Liver (tissue), 9 donors: Measurements from ENCODE around the gene ETFDH. TPM values are rescaled to one million over a fixed set of nuclear protein-coding genes. Genes with fewer than 3 reads are reported as not detected.

ENCODE experiments used
- DNase-seq: peaks from one replicate; pipeline ENCODE4 v3.0.0-alpha.2; 2017; ENCODE audit warnings: low spot score
- H3K27ac ChIP-seq, 2 donors: one replicate each; pipeline ENCODE4 v1.7.0; 2013; ENCODE audit warnings: inconsistent platforms in 2 of 2, low read length in 2 of 2, control low read depth in 1 of 2, low read depth in 1 of 2, mild to moderate bottlenecking in 1 of 2
- H3K27me3 ChIP-seq, 4 donors: one replicate each; pipeline versions ENCODE4 v1.6.1 to v1.7.0; 2013; ENCODE audit warnings: low read length in 3 of 4, inconsistent platforms in 1 of 4, mild to moderate bottlenecking in 1 of 4, moderate library complexity in 1 of 4; ENCODE audit not compliant: control insufficient read depth in 4 of 4, insufficient read depth in 4 of 4
- H3K36me3 ChIP-seq, 4 donors: one replicate each; pipeline versions ENCODE4 v1.6.1 to v1.7.0; 2013; ENCODE audit warnings: low read length in 3 of 4, mild to moderate bottlenecking in 3 of 4, low read depth in 1 of 4, moderate library complexity in 1 of 4; ENCODE audit not compliant: control insufficient read depth in 4 of 4, insufficient read depth in 3 of 4
- H3K4me1 ChIP-seq, 4 donors: one replicate each; pipeline versions ENCODE4 v1.6.1 to v1.7.0; 2013; ENCODE audit warnings: low read length in 3 of 4, mild to moderate bottlenecking in 3 of 4, moderate library complexity in 1 of 4; ENCODE audit not compliant: control insufficient read depth in 4 of 4, insufficient read depth in 4 of 4
- H3K4me3 ChIP-seq, 3 donors: one replicate each; pipeline versions ENCODE4 v1.6.1 to v1.7.0; 2013; ENCODE audit warnings: low read length in 3 of 3, control low read depth in 1 of 3, low read depth in 1 of 3, mild to moderate bottlenecking in 1 of 3
- H3K9ac ChIP-seq, 2 donors: one replicate each; pipeline ENCODE4 v1.7.0; 2013; ENCODE audit warnings: low read length in 2 of 2, mild to moderate bottlenecking in 2 of 2, moderate library complexity in 2 of 2, control low read depth in 1 of 2, low read depth in 1 of 2
- H3K9me3 ChIP-seq, 4 donors: one replicate each; pipeline versions ENCODE4 v1.6.1 to v1.7.0; 2013; ENCODE audit warnings: low read length in 3 of 4; ENCODE audit not compliant: control insufficient read depth in 4 of 4
- ATF3 ChIP-seq: IDR thresholded peaks from 2 replicates; pipeline ENCODE4 v1.6.1; 2016; ENCODE audit warnings: antibody characterized with exemption
- CTCF ChIP-seq: fragments of 150-350 bp; IDR thresholded peaks from 2 replicates; pipeline ENCODE4 v1.5.1; 2017; ENCODE audit warnings: improper control_type of control experiment, low read depth, low read length; ENCODE audit not compliant: missing input control
- EGR1 ChIP-seq, 2 donors: IDR thresholded peaks; 2 replicates each; pipeline ENCODE4 v1.6.1; 2016 to 2018; ENCODE audit warnings: antibody characterized with exemption in 2 of 2, low read depth in 2 of 2
- FOXA1 ChIP-seq: IDR thresholded peaks from 2 replicates; pipeline ENCODE4 v1.6.1; 2016; ENCODE audit warnings: antibody characterized with exemption
- FOXA2 ChIP-seq: IDR thresholded peaks from 2 replicates; pipeline ENCODE4 v1.6.1; 2016; ENCODE audit warnings: antibody characterized with exemption
- GABPA ChIP-seq, 2 donors: IDR thresholded peaks in 1 of 2; conservative IDR thresholded peaks in 1 of 2; 2 replicates each; pipeline ENCODE4 v1.6.1; 2016; ENCODE audit warnings: antibody characterized with exemption in 2 of 2, mild to moderate bottlenecking in 1 of 2, moderate library complexity in 1 of 2
- HNF4A ChIP-seq, 2 donors: conservative IDR thresholded peaks; 2 replicates each; pipeline ENCODE4 v1.6.1; 2016; ENCODE audit warnings: antibody characterized with exemption in 2 of 2, mild to moderate bottlenecking in 2 of 2
- HNF4G ChIP-seq: IDR thresholded peaks from 2 replicates; pipeline ENCODE4 v1.6.1; 2016; ENCODE audit warnings: antibody characterized with exemption
- JUND ChIP-seq, 2 donors: IDR thresholded peaks; 2 replicates each; pipeline ENCODE4 v1.6.1; 2016; ENCODE audit warnings: antibody characterized with exemption in 2 of 2
- MAX ChIP-seq: IDR thresholded peaks from 2 replicates; pipeline ENCODE4 v1.6.1; 2016; ENCODE audit warnings: antibody characterized with exemption
- NR2F2 ChIP-seq: IDR thresholded peaks from 2 replicates; pipeline ENCODE4 v1.6.1; 2016; ENCODE audit warnings: antibody characterized with exemption
- RAD21 ChIP-seq, 2 donors: IDR thresholded peaks; 2 replicates each; pipeline ENCODE4 v1.6.1; 2016; ENCODE audit warnings: antibody characterized with exemption in 2 of 2, mild to moderate bottlenecking in 2 of 2
- REST ChIP-seq: IDR thresholded peaks from 2 replicates; pipeline ENCODE4 v1.6.1; 2016; ENCODE audit warnings: antibody characterized with exemption, mild to moderate bottlenecking
- RXRA ChIP-seq, 2 donors: IDR thresholded peaks; 2 replicates each; pipeline ENCODE4 v1.6.1; 2017 to 2018; ENCODE audit warnings: antibody characterized with exemption in 2 of 2, mild to moderate bottlenecking in 1 of 2
- SP1 ChIP-seq: IDR thresholded peaks from 2 replicates; pipeline ENCODE4 v1.6.1; 2018; ENCODE audit warnings: antibody characterized with exemption, mild to moderate bottlenecking
- TAF1 ChIP-seq: conservative IDR thresholded peaks from 2 replicates; pipeline ENCODE4 v1.6.1; 2016; ENCODE audit warnings: antibody characterized with exemption, mild to moderate bottlenecking
- YY1 ChIP-seq: IDR thresholded peaks from 2 replicates; pipeline ENCODE4 v1.6.1; 2016; ENCODE audit warnings: antibody characterized with exemption, mild to moderate bottlenecking
- ZBTB33 ChIP-seq: IDR thresholded peaks from 2 replicates; pipeline ENCODE4 v1.6.1; 2016; ENCODE audit warnings: antibody characterized with exemption
- WGBS: extraction: QIAGEN DNeasy Blood & Tissue Kit; methylation state at CpG from one replicate; pipeline ENCODE4 v1.1.7; 2013; 5-methylcytosine and 5-hydroxymethylcytosine counted together
- polyA plus RNA-seq, 2 donors: library from polyadenylated mRNA; stranded (reverse) in 1 of 2; unstranded in 1 of 2; fragments of 200-250 nt in 1 of 2; fragments of >200 nt in 1 of 2; fragmentation: Nextera tagmentation in 1 of 2; extraction: Ambion mirVana in 1 of 2; gene quantifications; one replicate each; pipeline versions ENCODE4 v1.2.1 to v1.2.3, GENCODE V29; 2013 to 2015
- total RNA-seq, 2 donors: library from RNA; depleted of rRNA; stranded (reverse); fragments of >200 nt; gene quantifications; one replicate each; pipeline ENCODE4 v1.2.3, GENCODE V29; 2014
- donor health status: healthy.
- donor health status: healthy.
- donor health status: healthy.
- donor health status: healthy.
- donor health status: healthy.

Gene ETFDH
- total and polyA plus RNA-seq, 4 donors: 40.7 to 151 (median 117) TPM

- Histone ChIP-seq H3K36me3 (no peaks in the 10 kb centered on the region), H3K4me3 (peak overlapping the region; percentile 74 to 86 (median 82)), H3K9ac (peak overlapping the region; percentile 4 to 33), H3K27ac (peak overlapping the region; percentile 97 to 99), H3K9me3 (no peaks in the 10 kb centered on the region), H3K4me1 (peaks cover 0 to 31% (median 13%) of the 10 kb centered on the region in 4 donors), H3K27me3 (no peaks in the 10 kb centered on the region)
- DNase-seq: peak; percentile 53
- WGBS: under 1% methylated on average over 35 of the region's 35 CpGs
- TF ChIP-seq HNF4G (no peak), JUND (IDR thresholded peaks at IDR 0.05) (no peak), YY1 (no peak), RAD21 (IDR thresholded peaks at IDR 0.05) (no peak), TAF1 (no peak), GABPA (IDR thresholded peaks at IDR 0.05 in 1 of 2, conservative IDR thresholded peaks at IDR 0.05 in 1 of 2) (no peak), EGR1 (IDR thresholded peaks at IDR 0.05; ENCODE audit: low read depth in 2 of 2) (no peak), HNF4A (conservative IDR thresholded peaks at IDR 0.05) (no peak), ZBTB33 (no peak), ATF3 (no peak), MAX (no peak), RXRA (IDR thresholded peaks at IDR 0.05) (no peak), SP1 (no peak)
Measured at GRCh38 chr4:158670975-158671664, 976 bp upstream of the ETFDH start.

GRCh38 chr4:158671665-158671914 lies 506 bp upstream of the ETFDH start, which contains the start of gene C4orf46:
TSS of gene C4orf46 (minus strand) at chr4:158671887. CDS start at chr4:158671801, 86 bp downstream.
- Histone ChIP-seq H3K36me3 (no peaks in the 10 kb centered on the region), H3K4me3 (peak within 1 kb of the TSS; percentile 74 to 86 (median 82)), H3K27ac (peak within 1 kb of the TSS; percentile 97 to 99), H3K27me3 (no peaks in the 10 kb centered on the region), H3K9me3 (no peaks in the 10 kb centered on the region), H3K4me1 (peaks cover 0 to 31% (median 13%) of the 10 kb centered on the region in 4 donors), H3K9ac (peak within 1 kb of the TSS; percentile 68 to 85)
- DNase-seq: no peak
- WGBS: under 1% methylated on average over 20 of the region's 20 CpGs
- TF ChIP-seq FOXA1 (no peak), HNF4G (no peak), RAD21 (IDR thresholded peaks at IDR 0.05) (no peak), EGR1 (IDR thresholded peaks at IDR 0.05; ENCODE audit: low read depth in 2 of 2) (no peak), NR2F2 (no peak), RXRA (IDR thresholded peaks at IDR 0.05) (no peak), JUND (IDR thresholded peaks at IDR 0.05) (no peak), ATF3 (no peak), FOXA2 (no peak), GABPA (IDR thresholded peaks at IDR 0.05 in 1 of 2, conservative IDR thresholded peaks at IDR 0.05 in 1 of 2) (no peak), ZBTB33 (no peak), YY1 (no peak), TAF1 (no peak), REST (no peak), CTCF (no peak), SP1 (no peak), HNF4A (conservative IDR thresholded peaks at IDR 0.05) (no peak)
